Neural progenitor cell (in vitro differentiated cells): ENCODE measurements around the gene GRP.

Experiments
- CTCF ChIP-seq: fragments of 200-600 bp; sonication (generic); IDR thresholded peaks from 2 replicates; pipeline ENCODE4 v1.5.1; 2017; ENCODE audit warnings: antibody characterized with exemption, mild to moderate bottlenecking
- EZH2 ChIP-seq: fragments of 200-600 bp; sonication (generic); IDR thresholded peaks from 2 replicates; pipeline ENCODE4 v1.6.1; 2017; ENCODE audit warnings: antibody characterized with exemption, mild to moderate bottlenecking, moderate library complexity
- EZH2phosphoT487 ChIP-seq: fragments of 200-600 bp; sonication (generic); IDR thresholded peaks from 2 replicates; pipeline ENCODE4 v1.6.1; 2017; ENCODE audit warnings: antibody characterized with exemption

DNA sequence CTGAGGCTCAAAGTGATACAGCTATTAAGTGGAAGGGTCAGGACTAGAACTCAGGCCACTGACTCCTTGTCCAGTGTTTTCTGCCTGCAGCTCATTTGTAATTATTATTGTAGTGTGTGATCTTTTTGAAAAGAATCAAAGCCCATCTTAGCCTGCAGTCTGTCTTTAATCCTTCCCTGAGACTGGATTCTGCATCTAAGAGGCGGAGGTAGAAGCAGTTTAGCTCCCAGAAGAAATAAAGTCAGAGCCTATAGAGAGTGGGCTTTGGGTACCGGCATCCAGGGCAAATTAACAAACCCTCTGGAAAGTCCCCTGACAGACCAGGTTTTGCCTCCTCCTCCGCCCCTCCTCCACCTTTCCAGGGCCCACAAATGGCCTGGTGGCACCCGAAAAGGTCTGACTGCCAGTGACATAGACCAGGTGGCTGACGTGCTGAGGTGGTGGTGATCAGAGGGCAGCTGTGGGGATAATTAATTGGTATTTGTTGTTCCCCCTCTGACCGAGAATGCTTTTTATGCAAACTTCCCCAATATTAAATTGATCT lies 55.5 kb downstream of the GRP start:
- TF ChIP-seq EZH2 (no peak), CTCF (no peak), EZH2phosphoT487 (no peak)
